WERI-Rb-1 (cell line): Measurements from ENCODE around the gene TXNRD3.
"Not testable (repeated sequence)": the region's sequence is repeated elsewhere in the genome, so short reads cannot be mapped to it uniquely, and the experiment has no call there.

ENCODE experiments used
- DNase-seq: peaks from one replicate; pipeline ENCODE4 v3.0.0-alpha.2; 2020
- H3K27ac ChIP-seq: fragments of 250-450 bp; sonication (Bioruptor Pico); 2 replicates; pipeline ENCODE4 v1.5.1; 2020; ENCODE audit warnings: mild to moderate bottlenecking, moderate library complexity
- H3K27me3 ChIP-seq: fragments of 250-450 bp; sonication (Bioruptor Pico); 2 replicates; pipeline ENCODE4 v1.5.1; 2021; ENCODE audit warnings: mild to moderate bottlenecking, low read depth, moderate library complexity; ENCODE audit not compliant: insufficient read depth, severe bottlenecking
- H3K36me3 ChIP-seq: fragments of 250-450 bp; sonication (Bioruptor Pico); 2 replicates; pipeline ENCODE4 v1.5.1; 2020; ENCODE audit warnings: mild to moderate bottlenecking, moderate library complexity
- H3K4me3 ChIP-seq: 2 replicates; pipeline ENCODE4 v1.5.1; 2011; ENCODE audit warnings: low read depth, mild to moderate bottlenecking, control low read depth, low read length
- H3K9me3 ChIP-seq: fragments of 250-450 bp; sonication (Bioruptor Pico); 2 replicates; pipeline ENCODE4 v1.5.1; 2021; ENCODE audit warnings: mild to moderate bottlenecking, moderate library complexity; ENCODE audit not compliant: severe bottlenecking
- TF ChIP-seq, protein P1 (sequence below): IDR thresholded peaks from 2 replicates; pipeline ENCODE4 v1.5.1; 2011; ENCODE audit warnings: low read depth, mild to moderate bottlenecking, control low read depth, inconsistent platforms, low read length

Gene TXNRD3

DNA sequence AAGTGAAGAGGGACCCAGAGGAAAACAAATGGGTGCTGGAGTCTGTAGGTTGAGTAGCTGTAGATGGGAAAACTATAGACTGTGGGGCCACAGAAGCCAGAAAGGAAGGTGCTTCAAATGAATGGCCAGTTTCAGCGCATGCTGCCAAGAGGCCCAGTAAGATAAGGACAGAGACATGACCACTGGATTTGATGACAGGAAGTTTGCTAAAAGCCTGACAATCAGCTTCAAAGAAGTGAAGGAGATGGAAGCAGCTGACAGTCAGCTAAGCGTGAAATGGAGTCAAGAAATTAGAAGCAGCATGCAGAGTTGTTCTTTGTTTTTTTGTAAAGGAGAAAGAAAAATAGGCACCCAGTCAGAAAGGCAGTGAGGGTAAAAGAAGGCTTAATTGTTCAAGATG is 24.9 kb downstream of the TXNRD3 start:
- TF ChIP-seq, protein P1, sequence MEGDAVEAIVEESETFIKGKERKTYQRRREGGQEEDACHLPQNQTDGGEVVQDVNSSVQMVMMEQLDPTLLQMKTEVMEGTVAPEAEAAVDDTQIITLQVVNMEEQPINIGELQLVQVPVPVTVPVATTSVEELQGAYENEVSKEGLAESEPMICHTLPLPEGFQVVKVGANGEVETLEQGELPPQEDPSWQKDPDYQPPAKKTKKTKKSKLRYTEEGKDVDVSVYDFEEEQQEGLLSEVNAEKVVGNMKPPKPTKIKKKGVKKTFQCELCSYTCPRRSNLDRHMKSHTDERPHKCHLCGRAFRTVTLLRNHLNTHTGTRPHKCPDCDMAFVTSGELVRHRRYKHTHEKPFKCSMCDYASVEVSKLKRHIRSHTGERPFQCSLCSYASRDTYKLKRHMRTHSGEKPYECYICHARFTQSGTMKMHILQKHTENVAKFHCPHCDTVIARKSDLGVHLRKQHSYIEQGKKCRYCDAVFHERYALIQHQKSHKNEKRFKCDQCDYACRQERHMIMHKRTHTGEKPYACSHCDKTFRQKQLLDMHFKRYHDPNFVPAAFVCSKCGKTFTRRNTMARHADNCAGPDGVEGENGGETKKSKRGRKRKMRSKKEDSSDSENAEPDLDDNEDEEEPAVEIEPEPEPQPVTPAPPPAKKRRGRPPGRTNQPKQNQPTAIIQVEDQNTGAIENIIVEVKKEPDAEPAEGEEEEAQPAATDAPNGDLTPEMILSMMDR, result no peak
- Histone ChIP-seq H3K9me3 (no peaks in the 10 kb centered on the region), H3K4me3 (no peak overlapping the region), H3K27me3 (no peaks in the 10 kb centered on the region), H3K36me3 (peaks cover 19% of the 10 kb centered on the region), H3K27ac (no peak overlapping the region)
- no peak for DNase-seq

DNA sequence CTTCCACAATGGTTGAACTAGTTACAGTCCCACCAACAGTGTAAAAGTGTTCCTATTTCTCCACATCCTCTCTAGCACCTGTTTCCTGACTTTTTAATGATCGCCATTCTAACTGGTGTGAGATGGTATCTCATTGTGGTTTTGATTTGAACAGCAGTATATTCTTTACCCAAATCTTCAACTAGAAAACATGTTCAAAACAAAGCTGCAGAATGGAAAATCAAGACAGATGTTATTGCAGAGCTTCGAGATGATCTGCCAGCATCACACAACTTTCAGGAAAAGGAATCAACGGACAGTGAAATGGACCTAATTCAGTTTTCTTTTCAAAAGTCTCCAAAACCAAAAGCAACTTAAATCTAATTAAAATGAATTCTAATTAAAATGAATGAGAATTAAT is 29.2 kb downstream of the TXNRD3 start:
- H3K9me3 ChIP-seq, DNase-seq, H3K4me3 ChIP-seq, H3K27ac ChIP-seq, H3K27me3 ChIP-seq, H3K36me3 ChIP-seq: not testable (repeated sequence)

DNA sequence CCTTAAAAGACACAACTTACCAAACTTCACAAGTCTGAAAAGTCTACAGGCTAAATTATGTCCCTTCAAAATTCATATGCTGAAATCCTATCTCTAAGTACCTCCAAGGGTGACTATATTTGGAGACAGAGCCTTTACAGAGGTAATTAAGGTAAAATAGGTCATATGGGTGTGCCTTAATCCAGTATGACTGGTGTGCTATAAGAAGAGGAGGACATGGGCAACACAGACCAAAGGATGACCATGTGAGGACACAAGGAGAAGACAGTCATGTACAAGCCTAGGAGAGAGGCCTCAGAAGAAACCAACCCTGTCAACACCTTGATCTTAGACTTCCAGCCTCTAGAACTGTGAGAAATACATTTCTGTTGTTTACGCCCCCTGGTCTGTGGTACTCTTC is 32.2 kb downstream of the TXNRD3 start:
- Histone ChIP-seq H3K4me3 (no peak overlapping the region), H3K27ac (no peak overlapping the region), H3K36me3 (peaks cover 2% of the 10 kb centered on the region; the same call in 1 of the 2 replicates), H3K27me3 (no peaks in the 10 kb centered on the region), H3K9me3 (no peaks in the 10 kb centered on the region)
- no peak for DNase-seq
- TF ChIP-seq, protein P1, result no peak

DNA sequence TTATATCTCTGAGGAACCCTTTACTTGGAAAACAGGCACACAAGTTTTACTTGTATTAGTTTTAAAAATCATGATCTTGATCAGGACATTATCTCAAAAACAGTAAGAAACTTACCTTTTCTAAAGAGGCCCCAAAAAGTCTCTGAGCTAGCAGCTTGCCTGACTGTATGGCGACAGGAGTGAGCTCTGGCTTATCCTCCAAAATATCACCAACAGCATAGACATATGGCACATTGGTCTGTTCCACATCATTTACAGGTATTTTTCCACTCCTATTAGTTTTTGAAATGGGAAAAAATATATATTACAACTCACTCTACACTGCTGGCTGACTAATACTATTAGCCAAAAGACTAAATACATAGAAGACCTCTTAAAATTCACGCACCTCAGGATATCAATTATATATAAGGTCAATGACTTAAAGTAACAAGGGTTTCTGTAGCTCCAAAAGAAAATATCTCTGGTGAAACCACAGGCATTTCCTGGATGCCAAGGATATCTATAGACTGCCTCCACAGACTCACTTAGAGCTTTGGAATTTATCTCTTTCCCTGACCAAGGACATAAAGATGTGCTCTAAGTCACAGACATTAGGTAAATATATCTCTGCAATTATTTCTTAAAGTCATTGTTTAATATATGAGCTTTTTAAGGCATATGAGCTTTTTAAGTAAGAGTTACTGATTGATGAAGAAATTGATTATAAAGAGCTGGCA is 33.1 kb downstream of the TXNRD3 start:
- peaks cover 2% of the 10 kb centered on the region; the same call in 1 of the 2 replicates for H3K36me3 ChIP-seq
- no peaks in the 10 kb centered on the region for H3K9me3 ChIP-seq
- DNase-seq, result no peak
- H3K27me3 ChIP-seq, result no peaks in the 10 kb centered on the region
- H3K4me3 ChIP-seq, result no peak overlapping the region
- H3K27ac ChIP-seq, result no peak overlapping the region
- TF ChIP-seq, protein P1, result no peak

DNA sequence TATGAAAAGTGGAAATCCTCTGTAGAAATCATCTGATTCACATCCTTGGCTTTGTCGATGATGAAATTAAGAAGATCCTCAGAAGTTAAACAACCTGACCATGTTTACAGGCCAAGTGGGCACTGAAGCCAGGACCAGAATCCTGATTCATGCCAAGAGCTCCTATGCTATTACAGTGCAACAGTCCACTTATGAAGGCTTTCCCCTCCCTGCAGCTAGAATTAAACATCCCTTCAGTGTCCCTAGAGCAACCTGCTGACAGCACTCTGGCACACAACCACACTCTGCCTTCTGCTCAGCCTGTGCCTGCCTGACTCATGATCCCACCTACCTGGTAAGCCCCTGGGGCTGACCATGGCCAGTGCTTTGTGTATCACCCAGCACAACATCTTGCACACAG is 33.8 kb downstream of the TXNRD3 start:
- no peak overlapping the region for H3K27ac ChIP-seq

DNA sequence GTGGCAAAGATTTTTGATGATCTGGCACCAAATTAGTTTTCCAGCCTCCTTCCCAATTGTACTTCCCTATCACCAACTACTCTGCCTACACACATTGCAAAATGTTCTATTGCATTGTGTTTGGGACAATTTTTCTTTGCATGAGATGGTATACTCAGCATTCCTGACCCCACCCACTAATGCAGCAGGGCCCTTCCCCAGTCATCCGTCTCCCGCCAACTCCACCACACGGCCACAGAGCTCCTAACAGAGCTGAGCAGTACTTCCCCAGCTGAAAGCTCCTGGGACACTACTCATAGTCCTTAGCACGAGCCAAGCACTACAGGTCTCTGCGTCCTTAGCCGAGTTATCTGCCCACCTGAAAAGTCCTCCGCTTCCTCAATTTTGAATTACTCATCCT is 34.2 kb downstream of the TXNRD3 start:
- Histone ChIP-seq H3K4me3 (no peak overlapping the region), H3K27me3 (no peaks in the 10 kb centered on the region), H3K27ac (no peak overlapping the region), H3K9me3 (no peaks in the 10 kb centered on the region), H3K36me3 (peaks cover 2% of the 10 kb centered on the region; the same call in 1 of the 2 replicates)
- TF ChIP-seq, protein P1, result no peak
- DNase-seq, result no peak

More for the DNA sequence above, 33.8 kb downstream of the TXNRD3 start:
- Histone ChIP-seq H3K9me3 (no peaks in the 10 kb centered on the region), H3K27me3 (no peaks in the 10 kb centered on the region), H3K36me3 (peaks cover 2% of the 10 kb centered on the region; the same call in 1 of the 2 replicates), H3K4me3 (no peak overlapping the region)
- DNase-seq, result no peak
- TF ChIP-seq, protein P1, result no peak
